Effector memory CD8-positive, alpha-beta T cell (primary cell): ENCODE results near the gene FOXN3.

Source experiments
- ATAC-seq: fragments of 150-1000 bp; cut with Tn5 transposase; replicated peaks from 2 replicates; pipeline ENCODE4 v1.10.0; 2021; ENCODE audit warnings: mild to moderate bottlenecking, moderate library complexity
- DNase-seq, 3 experiments: peaks; one replicate each; pipeline ENCODE4 v3.0.0; 2021
- H3K27ac Mint-ChIP-seq, 2 donors: one replicate each; pipeline ENCODE4 v1.8.0; 2022; ENCODE audit warnings: mild to moderate bottlenecking in 2 of 2, mixed read lengths in 2 of 2, moderate library complexity in 2 of 2
- H3K27me3 Mint-ChIP-seq, 2 donors: one replicate each; pipeline ENCODE4 v1.8.0; 2022; ENCODE audit warnings: mixed read lengths in 2 of 2
- H3K36me3 Mint-ChIP-seq: one replicate; pipeline ENCODE4 v1.8.0; 2022; ENCODE audit warnings: mild to moderate bottlenecking, moderate library complexity, mixed read lengths; ENCODE audit not compliant: insufficient read depth
- H3K4me1 Mint-ChIP-seq, 2 donors: one replicate each; pipeline ENCODE4 v1.8.0; 2022; ENCODE audit warnings: low read depth in 2 of 2, mixed read lengths in 2 of 2
- H3K4me3 Mint-ChIP-seq, 2 donors: one replicate each; pipeline ENCODE4 v1.8.0; 2022; ENCODE audit warnings: mild to moderate bottlenecking in 2 of 2, mixed read lengths in 2 of 2, moderate library complexity in 2 of 2
- H3K9me3 Mint-ChIP-seq, 2 donors: one replicate each; pipeline ENCODE4 v1.8.0; 2022; ENCODE audit warnings: mixed read lengths in 2 of 2

The FOXN3 gene

GRCh38 chr14:89240414-89240813, 176.6 kb downstream of the FOXN3 start:
- Mint-ChIP-seq H3K4me3 (no peak overlapping the region), H3K27me3 (no peaks in the 10 kb centered on the region), H3K9me3 (no peaks in the 10 kb centered on the region), H3K27ac (peak overlapping the region; percentile 44 to 91), H3K4me1 (peaks cover 39 to 75% of the 10 kb centered on the region in 2 donors), H3K36me3 (peaks cover 5% of the 10 kb centered on the region)
- ATAC-seq, result peak; percentile 56
- DNase-seq, result no peak

DNA sequence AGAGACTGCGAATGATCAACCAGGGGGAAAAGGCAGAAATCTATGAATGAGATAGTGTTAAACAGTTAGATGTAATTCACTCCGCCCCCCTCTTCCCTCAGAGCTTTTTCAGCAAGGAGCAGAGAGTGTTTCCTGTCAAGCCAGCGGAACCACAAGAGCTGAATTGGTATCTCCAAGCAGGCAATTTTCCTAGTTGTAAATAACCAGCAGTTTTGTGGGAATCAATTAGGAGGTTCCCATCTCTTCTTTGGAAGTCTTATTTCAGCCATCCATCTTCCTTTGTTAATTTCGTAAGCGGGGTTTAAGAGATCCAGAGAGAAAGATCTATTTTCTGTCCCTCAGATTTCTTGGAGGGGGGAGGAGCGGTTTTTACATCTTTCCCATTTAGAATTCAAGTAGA, 178.0 kb downstream of the FOXN3 start:
- Mint-ChIP-seq H3K36me3 (peaks cover 4% of the 10 kb centered on the region), H3K4me1 (peaks cover 41 to 75% of the 10 kb centered on the region in 2 donors), H3K27me3 (no peaks in the 10 kb centered on the region), H3K27ac (peak overlapping the region in 1 of 2 donors; percentile 28), H3K4me3 (no peak overlapping the region), H3K9me3 (no peaks in the 10 kb centered on the region)
- DNase-seq (no peak), ATAC-seq (no peak)

- H3K4me1 Mint-ChIP-seq, result peaks cover 40 to 76% of the 10 kb centered on the region in 2 donors
- H3K9me3 Mint-ChIP-seq, result no peaks in the 10 kb centered on the region
- ATAC-seq (no peak), DNase-seq (no peak)
- no peak overlapping the region for H3K4me3 Mint-ChIP-seq
- H3K36me3 Mint-ChIP-seq, result no peaks in the 10 kb centered on the region
- no peak overlapping the region for H3K27ac Mint-ChIP-seq
- no peaks in the 10 kb centered on the region for H3K27me3 Mint-ChIP-seq
Measured at GRCh38 chr14:89237921-89238529, 179.0 kb downstream of the FOXN3 start.

GRCh38 chr14:89236851-89237250, 180.2 kb downstream of the FOXN3 start:
- peaks cover 39 to 68% of the 10 kb centered on the region in 2 donors for H3K4me1 Mint-ChIP-seq

DNA sequence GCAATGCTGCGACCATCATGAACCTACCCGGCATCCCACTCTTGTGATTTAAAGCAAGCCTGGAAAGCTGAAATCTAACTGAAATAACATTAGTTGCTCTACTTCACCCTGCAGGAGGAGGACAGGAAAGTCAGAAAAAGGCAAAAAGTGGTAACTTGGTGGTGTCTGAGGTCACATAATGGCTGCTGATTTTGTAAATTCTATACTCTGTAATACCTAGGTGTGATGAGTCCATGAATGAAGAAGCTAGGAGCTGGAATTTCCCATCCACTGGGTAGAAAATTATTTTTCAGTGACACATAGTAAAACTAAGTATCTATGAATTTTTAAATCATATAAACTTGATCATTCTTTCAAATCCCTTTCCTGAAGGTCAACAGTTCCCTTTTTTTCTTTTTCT, 183.8 kb downstream of the FOXN3 start:
- no peaks in the 10 kb centered on the region for H3K9me3 Mint-ChIP-seq
- peaks cover 43 to 61% of the 10 kb centered on the region in 2 donors for H3K4me1 Mint-ChIP-seq
- ATAC-seq (no peak), DNase-seq (no peak)
- no peak overlapping the region for H3K4me3 Mint-ChIP-seq
- no peak overlapping the region for H3K27ac Mint-ChIP-seq
- H3K27me3 Mint-ChIP-seq, result no peaks in the 10 kb centered on the region
- no peaks in the 10 kb centered on the region for H3K36me3 Mint-ChIP-seq

More at GRCh38 chr14:89236851-89237250, 180.2 kb downstream of the FOXN3 start:
- no peaks in the 10 kb centered on the region for H3K36me3 Mint-ChIP-seq
- H3K4me3 Mint-ChIP-seq, result no peak overlapping the region
- no peaks in the 10 kb centered on the region for H3K27me3 Mint-ChIP-seq
- H3K9me3 Mint-ChIP-seq, result no peaks in the 10 kb centered on the region
- ATAC-seq (no peak), DNase-seq (no peak)
- H3K27ac Mint-ChIP-seq, result peak overlapping the region in 1 of 2 donors; percentile 49

- Mint-ChIP-seq H3K27ac (no peak overlapping the region), H3K9me3 (no peaks in the 10 kb centered on the region), H3K27me3 (no peaks in the 10 kb centered on the region), H3K4me1 (peaks cover 43 to 61% of the 10 kb centered on the region in 2 donors), H3K4me3 (no peak overlapping the region), H3K36me3 (no peaks in the 10 kb centered on the region)
- ATAC-seq, result no peak
- no peak for DNase-seq
Measured at GRCh38 chr14:89232265-89233070, 184.6 kb downstream of the FOXN3 start.

DNA sequence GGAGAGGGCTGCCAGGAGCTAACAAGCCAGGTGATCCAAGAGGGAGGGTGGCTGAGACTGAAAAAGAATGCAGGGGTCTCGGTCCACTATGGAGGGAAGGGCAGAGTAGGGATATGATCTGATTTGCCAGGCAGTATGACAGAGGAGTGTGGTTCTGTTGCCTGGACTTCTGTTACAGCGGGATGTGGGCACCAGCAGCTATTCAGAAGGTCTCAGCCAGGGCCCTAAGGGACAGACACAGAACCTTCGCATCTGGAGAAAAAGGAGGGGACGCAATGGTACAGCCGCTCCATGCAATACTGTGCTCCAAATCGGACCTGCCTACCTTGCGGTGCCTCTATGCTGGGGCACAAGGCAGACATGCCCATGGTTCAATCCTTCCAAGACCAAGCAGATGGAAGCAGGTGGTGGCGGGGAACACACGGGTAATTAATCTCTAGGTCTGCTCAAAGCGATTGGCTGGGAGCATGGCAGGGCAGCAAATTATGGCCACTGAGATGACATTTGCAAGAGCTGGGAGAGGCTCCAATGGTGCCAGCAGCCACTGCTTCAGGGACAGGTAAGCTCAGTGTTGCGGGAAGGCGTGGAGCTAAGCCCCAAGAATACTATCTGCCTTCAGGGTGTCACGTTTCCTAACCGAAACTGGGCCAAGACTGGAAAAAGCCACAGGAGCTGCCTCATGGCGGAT, 185.5 kb downstream of the FOXN3 start:
- peaks cover 46 to 64% of the 10 kb centered on the region in 2 donors for H3K4me1 Mint-ChIP-seq
- DNase-seq (no peak), ATAC-seq (no peak)
- H3K9me3 Mint-ChIP-seq, result no peaks in the 10 kb centered on the region
- H3K4me3 Mint-ChIP-seq, result no peak overlapping the region
- no peaks in the 10 kb centered on the region for H3K27me3 Mint-ChIP-seq
- H3K36me3 Mint-ChIP-seq, result no peaks in the 10 kb centered on the region
- H3K27ac Mint-ChIP-seq, result peak overlapping the region in 1 of 2 donors; percentile 41

DNA sequence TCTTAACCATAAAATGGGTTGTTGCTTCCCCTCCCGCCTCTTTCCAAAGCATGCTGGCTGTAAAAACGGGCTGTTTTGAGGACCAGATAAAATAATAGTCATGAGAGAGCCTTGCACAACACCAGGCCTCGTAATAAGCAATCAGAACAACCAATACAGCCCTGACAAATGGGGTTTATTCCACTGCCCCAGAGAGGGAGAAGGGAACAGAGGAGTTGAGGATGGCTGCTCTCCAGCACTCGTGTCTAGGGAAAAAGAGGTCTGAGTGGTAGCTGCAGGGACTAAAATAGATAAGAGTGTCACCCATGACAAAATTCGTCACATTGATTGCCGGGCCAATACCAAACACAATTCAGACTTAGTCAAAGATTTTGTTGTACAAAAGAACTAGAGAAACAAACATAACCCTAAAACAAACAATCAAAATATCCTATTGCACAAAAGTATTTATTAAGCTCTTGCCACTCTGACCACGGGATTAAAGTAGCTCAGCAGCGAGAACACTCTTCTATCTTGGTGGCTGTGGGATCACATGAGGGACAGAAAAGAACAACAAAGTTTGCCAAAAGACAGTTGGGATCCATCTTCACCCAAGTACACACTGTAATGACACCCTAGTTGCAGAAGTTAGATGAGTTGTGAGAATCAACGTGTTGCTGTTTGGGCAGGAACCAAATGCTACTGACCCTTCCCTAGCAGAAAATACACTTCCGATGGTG, 188.0 kb downstream of the FOXN3 start:
- Mint-ChIP-seq H3K27me3 (no peaks in the 10 kb centered on the region), H3K27ac (peak overlapping the region; percentile 1 to 34), H3K36me3 (no peaks in the 10 kb centered on the region), H3K4me1 (peaks cover 43 to 62% of the 10 kb centered on the region in 2 donors), H3K9me3 (no peaks in the 10 kb centered on the region), H3K4me3 (no peak overlapping the region)
- ATAC-seq, result no peak
- no peak for DNase-seq

DNA sequence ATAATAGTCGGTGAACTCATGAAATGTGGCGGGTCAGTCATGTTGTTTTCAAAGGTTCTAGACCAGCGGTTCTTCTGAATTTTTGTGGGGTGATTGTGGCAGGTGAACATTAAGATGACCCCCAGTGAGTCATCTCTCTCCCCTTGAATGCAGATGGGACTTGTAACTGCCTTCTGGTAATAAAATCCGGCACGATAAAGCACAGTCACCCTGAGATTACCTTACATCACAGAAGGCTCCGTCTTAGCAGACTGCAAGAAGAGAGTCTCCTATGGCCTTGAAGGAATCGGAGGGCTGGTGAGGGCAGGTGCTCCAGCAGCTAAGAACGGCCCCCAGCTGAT, 189.6 kb downstream of the FOXN3 start:
- Mint-ChIP-seq H3K4me1 (peaks cover 38 to 55% of the 10 kb centered on the region in 2 donors), H3K36me3 (peaks cover 5% of the 10 kb centered on the region), H3K27me3 (no peaks in the 10 kb centered on the region), H3K9me3 (no peaks in the 10 kb centered on the region), H3K27ac (no peak overlapping the region), H3K4me3 (no peak overlapping the region)
- ATAC-seq, result no peak
- DNase-seq, result no peak

GRCh38 chr14:89226801-89227495, 190.1 kb downstream of the FOXN3 start:
- no peak overlapping the region for H3K27ac Mint-ChIP-seq
- peaks cover 43 to 60% of the 10 kb centered on the region in 2 donors for H3K4me1 Mint-ChIP-seq
- H3K27me3 Mint-ChIP-seq, result no peaks in the 10 kb centered on the region
- no peak overlapping the region for H3K4me3 Mint-ChIP-seq
- H3K36me3 Mint-ChIP-seq, result peaks cover 5% of the 10 kb centered on the region
- no peak for DNase-seq
- ATAC-seq, result no peak
- no peaks in the 10 kb centered on the region for H3K9me3 Mint-ChIP-seq

DNA sequence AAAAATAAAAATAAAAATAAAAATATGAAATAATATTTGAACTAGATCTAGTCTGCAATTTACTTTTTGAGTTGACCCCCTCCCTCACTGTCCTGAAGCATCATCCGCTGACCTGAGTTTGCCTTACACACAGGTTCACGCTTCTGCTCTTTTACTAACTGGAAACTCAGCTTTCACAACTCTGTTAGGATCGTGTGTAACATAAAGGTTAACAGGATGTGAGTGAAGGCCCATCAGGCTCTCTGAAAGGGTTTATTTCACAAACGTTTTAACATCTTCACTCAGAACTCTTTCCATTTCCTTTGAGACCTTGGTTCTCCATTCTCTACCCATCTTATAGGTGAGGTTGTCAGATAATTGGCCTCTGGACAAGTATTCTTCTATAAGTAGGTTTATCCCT, 191.4 kb downstream of the FOXN3 start:
- peaks cover 43 to 66% of the 10 kb centered on the region in 2 donors for H3K4me1 Mint-ChIP-seq
- no peak for ATAC-seq
- H3K27me3 Mint-ChIP-seq, result no peaks in the 10 kb centered on the region
- H3K9me3 Mint-ChIP-seq, result no peaks in the 10 kb centered on the region
- peak overlapping the region in 1 of 2 donors; percentile 61 for H3K27ac Mint-ChIP-seq
- H3K36me3 Mint-ChIP-seq, result peaks cover 5% of the 10 kb centered on the region
- no peak overlapping the region for H3K4me3 Mint-ChIP-seq
- no peak for DNase-seq

DNA sequence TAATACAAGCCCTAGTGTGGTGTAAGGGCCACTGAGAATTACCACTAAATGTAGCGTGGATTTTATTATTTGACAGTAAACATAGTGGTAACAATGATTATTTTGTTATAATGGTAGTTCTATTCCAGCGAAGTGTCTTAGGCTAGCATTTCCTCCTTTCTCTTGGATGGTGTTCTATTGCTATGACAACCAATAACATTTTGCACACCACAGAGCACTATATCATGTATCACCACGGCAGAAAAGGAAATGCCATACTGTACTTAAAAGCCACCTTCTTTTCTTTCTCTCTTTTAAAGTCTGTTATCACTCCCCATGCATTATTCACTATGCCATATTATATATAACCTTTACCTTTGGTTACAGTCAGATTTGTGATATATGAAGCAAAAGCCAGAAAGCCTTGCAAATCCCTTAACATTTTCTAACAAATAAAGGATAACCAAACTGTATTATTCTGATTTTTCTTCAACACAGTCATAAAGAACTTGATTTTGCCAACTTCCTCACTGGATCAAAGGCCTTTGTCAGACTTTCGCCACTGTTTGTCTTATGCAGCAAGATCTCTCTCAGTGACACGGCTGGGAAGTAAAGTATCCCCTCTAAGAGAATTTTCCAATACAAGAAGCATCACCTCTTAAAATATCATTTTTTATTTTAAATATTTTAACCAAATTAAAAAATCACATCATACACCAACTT, 195.8 kb downstream of the FOXN3 start:
- H3K9me3 Mint-ChIP-seq, result no peaks in the 10 kb centered on the region
- H3K27me3 Mint-ChIP-seq, result no peaks in the 10 kb centered on the region
- peak; percentile 91 for ATAC-seq
- H3K4me1 Mint-ChIP-seq, result peaks cover 36 to 53% of the 10 kb centered on the region in 2 donors
- peaks cover 11% of the 10 kb centered on the region for H3K36me3 Mint-ChIP-seq
- DNase-seq, result no peak
- H3K4me3 Mint-ChIP-seq, result peak overlapping the region; percentile 12 to 46
- peak overlapping the region; percentile 40 to 41 for H3K27ac Mint-ChIP-seq
